GM21825 (cell line): Measurements from ENCODE around the gene EML3.
"Not testable (repeated sequence)": the region's sequence is repeated elsewhere in the genome, so short reads cannot be mapped to it uniquely, and the experiment has no call there.

Experiments
- ATAC-seq: cut with Tn5 transposase; IDR thresholded peaks from one replicate; pipeline ENCODE4 v1.9.1; 2021; ENCODE audit warnings: mild to moderate bottlenecking, moderate library complexity; ENCODE audit not compliant: unreplicated experiment

EML3 gene

DNA sequence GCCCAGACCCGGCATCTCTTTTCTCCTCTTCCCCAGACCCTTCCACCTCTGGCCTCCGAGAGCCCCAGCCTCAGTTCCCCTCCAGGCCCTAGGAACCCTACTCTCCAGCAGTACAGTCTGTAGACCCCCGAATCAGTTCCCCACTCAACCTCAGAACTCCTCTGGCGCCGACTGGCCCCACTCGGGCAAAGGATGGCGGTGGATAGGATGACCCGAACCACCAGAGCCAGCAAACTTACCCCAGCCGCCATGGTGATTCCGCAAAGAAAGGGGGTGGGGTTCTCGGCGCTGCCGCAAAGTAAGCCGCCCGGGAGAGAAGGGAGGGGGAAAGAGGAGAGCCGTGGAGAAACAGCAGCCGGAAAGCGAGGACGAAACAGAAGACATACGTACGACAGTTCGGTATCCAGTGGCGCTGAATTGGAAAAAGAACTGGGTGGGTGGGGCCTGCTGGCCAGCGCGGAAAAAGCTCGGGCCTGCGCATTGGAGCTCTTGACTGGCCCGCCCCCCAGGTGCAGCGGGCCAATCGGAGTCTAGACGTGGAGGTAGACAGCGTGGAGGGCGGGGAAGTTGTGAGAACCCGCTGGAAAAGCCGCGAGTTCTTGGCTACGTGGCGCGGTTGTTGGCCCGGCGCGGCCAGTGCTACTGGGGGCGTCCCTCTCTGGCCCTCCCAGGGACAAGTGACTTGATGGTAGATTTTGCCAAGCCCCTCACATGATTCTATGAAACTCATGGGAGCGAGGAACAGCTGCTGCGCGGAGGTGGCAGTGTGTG lies 38.8 kb downstream of the EML3 start, which contains the start of gene EEF1G:
Gene EEF1G (minus strand): TSS at position 300 of the 771 bp plus-strand sequence. CDS start 49 bp downstream, at position 251.
- ATAC-seq = peak; percentile 83

DNA sequence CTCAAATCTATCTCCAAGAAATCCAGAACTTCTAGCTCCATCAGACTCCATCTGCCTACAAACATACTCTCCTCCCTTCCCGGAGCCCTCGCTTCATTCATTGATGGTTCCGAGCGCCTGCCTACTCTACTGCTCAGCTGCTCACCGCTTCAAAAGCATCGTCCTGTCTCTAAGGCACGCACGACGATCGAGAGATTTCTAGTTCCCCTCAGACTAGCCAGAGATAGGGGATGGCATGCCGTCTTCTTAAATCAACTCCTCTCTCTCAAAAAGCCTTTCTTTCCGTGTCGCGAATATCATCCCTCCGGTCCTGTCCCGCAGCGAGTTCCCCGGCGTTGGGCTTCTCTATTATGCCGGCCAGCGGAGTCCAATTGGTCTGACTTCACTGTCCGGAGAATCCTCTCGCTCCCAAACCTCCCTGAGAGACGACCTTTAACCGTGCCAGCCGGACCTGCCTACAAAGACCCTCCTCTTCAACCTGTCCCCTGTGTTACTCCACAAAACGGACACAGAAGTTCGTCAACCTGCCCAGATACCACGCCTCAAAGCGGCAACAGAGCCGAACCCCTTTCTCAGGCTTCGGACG lies 39.5 kb downstream of the EML3 start:
- no peak for ATAC-seq

DNA sequence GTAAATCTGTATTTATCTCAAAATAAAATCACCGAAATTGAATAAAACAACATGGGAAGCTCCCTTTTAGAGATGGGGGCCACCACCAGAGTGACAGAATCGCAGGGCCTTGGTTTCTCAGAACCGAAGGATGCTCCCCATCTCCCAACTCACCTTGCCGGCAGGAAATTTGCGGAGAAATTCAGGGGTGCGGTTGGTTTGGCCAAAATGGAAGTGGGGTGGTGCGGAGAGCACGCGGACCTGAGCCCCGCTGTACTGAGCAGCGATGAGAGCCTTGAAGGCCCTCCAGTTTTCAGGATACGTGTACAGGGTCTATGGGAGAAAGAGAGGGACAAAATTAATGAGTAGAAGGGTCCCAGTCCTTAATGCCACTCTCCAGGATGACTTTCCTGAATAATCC lies 40.1 kb downstream of the EML3 start:
- no peak for ATAC-seq

DNA sequence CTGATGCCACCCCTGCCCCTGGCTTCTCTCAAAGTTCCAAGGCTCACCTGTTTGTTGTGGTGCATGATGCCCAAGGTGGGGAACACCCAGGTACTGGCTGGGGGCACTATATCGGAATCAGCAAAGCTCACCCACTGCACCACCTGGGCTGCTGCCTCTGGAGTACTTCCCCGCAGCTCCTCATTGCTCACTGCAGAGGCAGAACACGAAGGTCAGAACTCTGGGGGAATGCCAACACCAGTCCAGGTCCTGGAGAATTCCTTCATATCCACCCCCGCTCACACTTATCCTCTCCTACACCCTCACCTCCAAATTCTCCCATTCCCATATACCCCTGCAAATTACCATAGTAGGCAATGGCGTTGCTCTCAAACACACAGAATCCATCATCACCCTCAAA lies 41.1 kb downstream of the EML3 start:
- ATAC-seq = not testable (repeated sequence)

DNA sequence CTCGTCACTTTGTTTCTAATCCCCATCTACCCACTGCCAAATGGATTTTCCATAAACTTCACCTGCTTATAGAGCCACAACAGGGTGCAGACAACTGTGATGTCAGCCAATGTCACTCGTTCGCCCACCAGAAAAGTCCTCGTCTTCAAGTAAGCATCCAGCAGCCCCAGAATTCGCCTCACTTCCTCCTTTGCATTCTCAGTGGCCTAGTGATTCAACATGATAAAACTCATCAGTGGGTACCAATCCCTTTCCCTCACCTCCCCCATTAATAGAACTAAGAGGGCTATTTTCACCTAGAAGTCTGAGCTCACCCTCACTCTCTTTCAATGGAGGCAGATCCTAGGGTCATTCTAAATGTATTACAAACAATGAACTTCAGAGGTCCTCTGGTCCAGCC lies 41.7 kb downstream of the EML3 start:
- not testable (repeated sequence) for ATAC-seq

DNA sequence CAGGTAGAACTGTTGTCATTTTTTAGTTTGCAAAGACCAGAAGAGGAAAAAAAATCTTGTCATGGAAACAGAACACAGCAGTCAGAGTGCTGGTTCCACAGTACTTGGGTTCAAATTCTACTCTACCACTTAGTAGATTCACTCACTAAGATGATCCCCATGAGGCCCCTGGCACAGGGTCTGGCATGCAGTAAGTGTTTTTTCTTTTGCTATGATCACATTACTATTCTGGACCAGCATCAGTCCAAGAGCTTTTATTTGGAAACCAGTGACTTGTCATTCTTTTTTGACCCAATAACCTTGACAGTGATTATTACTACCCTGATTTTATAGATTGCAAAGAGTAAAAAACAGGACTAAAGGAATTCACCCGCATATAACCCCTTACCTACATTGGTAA lies 43.0 kb downstream of the EML3 start:
- no peak for ATAC-seq

DNA sequence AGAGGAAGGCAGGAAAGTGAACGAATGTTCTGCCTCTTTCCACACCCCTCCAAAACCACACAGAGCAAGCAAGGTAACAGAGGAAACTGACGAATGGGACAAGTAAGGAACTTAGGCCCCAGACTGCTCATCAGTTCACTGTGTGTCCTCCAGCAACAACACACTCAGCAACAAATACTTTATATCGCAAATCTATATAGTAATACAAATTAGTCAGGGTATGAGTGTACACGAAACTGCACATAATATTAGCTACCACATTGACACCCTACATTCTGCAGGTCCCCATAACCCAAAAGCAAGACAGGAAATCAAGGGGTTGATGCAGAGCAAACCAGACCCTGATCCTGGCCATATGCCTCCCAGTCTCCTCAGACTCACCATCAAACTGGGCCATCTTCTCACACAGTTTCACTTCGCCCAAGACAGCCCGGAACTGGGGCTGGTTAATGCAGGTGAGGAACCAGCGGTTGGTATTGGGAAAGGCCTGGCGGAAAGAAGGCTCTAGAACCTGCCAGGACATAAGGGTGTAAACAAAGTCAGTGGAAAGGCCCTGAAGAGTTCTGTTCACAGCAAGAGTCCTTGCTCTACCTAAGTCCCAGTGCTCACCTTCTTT lies 45.4 kb downstream of the EML3 start:
- ATAC-seq = no peak

DNA sequence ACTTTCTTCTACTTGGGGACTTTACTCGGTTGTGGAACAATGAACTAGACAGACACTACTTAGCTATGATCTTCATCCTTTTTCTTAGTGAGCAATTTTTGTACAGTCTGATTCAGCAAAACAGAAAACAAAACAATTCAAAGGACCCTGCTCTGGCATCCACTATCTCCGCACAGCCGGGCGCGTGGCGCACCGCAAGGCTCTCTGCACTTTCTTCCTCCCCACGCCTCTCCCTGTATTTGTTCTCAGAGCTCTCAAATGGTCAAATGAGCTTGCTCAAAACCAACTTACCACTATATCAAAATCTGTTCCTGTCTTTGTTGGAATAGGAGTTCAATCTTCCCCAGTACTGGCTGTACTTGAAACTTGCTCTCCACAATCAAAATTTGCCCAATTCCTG lies 46.3 kb downstream of the EML3 start:
- no peak for ATAC-seq

DNA sequence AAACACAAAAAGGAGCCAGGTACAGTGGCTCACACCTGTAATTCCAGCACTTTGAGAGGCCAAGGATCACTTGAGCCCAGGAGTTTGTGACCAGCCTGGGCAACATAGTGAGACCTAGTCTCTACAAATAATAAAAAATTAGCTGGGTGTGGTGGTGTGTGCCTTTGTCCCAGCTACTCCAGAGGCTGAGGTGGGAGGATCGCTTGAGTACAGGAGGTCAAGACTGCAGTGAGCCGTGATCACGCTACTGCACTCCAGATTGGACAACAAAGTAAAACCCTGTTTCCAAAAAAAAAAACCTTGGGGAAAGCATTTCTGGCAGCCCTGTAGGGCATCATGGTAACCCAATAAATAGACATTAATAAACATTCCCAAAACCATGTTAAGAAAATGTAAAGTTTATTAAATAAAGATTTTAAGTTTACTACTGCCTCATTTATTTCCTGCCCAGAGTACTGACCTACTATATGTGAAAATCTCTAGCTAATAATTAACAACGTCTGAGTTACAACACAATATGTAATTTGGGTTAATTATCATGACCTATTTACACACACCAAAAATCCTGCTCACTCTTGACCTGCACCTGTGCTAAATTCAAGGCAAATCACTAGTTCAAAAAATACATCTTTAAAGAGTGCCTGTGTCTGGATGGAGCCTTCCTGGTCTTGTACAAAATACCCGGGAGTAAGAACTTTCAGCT lies 47.3 kb downstream of the EML3 start:
- ATAC-seq = no peak

DNA sequence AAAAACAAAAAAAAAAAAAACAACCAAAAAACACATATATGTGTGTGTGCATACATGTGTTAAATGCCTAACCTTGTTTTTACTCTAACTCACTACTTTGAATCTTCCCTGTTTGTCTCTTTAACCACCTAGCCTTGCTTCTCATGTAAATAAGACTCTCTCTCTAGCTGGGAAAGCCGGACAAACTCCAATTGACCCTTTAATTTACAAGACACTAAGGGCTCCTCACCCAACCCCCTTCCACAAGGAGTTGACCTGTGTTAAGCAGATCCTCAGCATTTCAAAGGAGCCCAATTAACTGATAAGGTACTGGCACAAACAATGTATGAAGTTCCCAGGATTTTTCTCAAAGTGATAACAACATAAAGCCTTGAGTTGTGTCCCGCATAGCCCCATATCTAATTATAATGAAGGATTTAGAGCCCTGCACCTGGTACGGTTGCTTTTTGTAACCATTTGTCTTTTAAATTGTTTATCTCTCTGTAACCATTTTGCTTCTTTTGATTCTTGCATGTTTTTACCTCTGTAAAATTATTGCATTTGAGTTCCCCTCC lies 50.8 kb downstream of the EML3 start:
- ATAC-seq = not testable (repeated sequence)

DNA sequence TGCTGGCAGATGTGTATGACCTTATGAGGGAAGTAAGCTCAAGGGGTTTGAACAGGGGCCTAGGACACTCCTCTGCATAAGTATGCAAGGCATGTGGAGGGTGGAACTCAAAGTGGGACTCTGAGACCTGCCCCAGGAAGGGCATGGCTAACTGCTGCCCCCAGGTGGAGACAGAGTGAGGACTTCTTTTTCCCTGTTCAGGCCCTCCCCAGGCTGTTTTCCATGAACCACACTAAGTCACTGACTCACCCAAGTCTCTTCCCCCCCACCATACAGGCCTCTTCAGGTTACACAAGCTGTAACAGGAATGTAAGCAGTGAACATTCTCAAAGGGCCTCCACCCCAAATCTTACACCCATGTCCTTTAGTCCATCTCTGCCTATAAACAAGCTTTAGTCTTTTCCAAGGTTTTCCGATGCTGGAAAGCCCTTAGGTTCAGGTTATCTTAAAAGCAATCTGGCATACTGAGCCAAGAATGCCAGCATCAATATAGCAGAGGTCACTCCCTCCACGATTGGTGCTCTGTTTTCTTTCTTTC lies 51.9 kb downstream of the EML3 start:
- no peak for ATAC-seq

DNA sequence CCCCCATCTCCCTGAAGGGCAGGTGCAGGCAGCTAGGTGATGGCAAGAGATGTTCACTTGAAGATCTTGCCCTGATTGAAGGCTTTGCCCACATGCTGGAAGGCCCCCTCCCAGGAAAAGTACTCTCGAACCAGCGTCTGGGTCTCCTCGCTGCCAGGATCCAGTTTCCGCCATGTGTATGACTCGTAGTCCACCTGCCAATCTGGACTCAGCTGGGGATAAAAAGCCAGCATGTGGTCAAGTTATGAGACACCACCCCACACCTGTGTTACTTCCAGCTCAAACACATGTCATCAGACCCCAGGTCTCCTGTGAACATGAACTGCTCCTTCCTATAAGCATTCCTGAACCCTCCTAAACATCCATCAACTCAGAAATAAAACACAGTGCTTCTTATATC lies 52.9 kb downstream of the EML3 start:
- ATAC-seq = not testable (repeated sequence)

DNA sequence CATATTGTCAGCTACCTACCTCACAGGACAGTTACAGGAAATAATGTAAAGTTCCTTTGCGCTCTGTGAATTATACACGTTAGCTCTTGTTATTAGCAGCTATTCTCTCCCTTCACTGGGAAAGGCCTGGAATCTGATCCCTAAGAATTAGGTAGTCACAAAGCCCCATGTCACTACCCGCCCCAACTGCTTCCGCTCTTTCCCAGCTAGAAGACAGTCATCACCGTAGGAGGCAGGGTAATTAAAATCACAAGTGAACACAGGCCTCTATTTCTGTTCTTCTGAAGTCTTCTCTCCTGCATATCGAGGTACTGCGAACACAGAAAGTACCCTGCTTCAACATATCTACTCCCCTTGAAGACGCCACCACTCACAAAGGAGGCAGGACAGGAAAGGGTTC lies 53.4 kb downstream of the EML3 start:
- no peak for ATAC-seq

DNA sequence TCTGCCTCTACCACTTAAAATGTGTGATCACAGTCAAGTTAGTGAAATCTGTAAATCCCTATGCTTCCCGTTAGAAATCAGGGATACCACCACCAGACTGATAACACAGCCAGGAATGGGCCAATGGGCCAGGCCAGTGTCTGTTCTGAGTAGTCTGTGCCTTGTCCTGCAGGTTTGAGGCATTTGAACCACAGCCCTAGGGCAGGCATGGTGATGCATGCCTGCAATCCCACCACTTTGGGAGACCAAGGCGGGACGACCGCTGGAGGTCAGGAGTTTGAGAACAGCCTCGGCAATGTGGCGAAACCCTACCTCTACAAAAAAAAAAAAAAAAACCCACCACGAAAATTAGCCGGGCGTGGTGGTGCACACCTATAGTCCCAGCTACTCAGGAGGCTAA lies 53.9 kb downstream of the EML3 start:
- ATAC-seq = no peak

DNA sequence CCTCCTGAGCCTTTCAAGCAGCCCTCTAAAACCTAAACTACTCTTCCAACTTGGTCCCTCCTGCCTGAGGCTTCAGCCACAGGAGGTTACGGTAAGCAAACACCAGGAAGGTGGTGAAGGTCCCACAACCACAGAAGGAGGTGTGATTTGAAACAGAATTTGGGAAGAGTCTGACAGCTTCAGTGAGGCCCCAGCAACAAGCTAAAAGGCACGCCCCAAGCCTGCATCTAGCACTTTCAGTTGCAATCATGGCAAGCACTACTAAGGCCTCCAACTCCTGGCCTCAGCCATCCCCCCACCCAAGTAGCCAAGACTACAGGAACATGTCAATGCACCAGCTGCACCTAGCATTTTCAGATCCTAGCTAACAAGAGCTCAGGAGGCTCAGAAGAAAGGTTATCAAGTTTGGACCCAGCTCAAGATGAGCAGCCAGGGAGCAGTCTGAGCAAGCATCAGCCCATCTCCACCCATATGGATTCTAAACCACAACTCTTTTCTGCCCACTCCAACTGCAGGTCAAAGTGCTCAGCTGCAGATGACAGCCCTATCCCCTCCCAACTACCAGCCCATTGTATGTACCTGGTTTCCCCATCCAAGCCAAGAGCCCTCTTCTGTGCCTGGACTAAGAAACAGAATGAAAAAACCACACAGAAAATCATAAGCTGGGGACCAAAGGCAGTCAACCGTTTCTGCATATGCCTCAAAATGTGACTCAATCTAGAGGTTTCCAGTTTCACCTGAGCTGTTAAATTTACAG lies 55.5 kb downstream of the EML3 start:
- ATAC-seq = peak; percentile 23

DNA sequence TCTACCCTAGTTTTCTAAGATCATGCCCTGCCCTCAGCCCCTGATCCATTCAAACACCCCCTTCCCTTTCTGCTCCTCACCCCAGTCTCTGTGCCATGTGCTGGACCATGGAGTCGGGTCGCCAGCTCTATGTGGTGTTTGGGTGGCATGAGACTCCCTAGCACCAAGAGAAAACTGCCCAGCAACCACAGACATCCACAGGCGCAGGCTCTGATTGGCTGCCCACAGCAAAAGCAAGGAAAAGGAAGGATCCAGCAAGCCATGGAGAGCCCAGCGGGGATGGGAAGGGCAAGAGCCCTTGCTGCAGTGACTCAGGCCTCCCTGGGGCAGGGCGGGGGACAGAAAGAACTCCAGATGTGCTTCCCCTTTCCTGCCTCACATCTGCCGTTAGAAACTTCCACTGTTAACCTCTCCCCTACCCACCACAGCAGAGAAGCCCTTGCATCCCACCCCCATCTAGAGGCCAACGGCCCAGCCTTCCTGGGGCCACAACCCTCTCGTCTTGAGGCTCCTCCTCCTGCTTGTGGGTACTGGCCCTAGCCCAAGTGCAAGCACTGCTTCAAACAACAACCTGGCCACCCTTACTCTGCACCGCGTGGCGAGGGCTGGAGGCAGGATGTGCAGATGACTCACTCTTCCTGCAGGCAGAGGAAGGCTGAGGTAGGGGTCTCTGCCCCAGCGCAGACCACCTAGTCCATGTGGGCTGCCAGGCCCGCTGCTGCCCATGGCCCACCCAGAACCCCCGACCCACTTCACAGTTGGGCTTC lies 56.3 kb downstream of the EML3 start:
- peak; percentile 37 for ATAC-seq

DNA sequence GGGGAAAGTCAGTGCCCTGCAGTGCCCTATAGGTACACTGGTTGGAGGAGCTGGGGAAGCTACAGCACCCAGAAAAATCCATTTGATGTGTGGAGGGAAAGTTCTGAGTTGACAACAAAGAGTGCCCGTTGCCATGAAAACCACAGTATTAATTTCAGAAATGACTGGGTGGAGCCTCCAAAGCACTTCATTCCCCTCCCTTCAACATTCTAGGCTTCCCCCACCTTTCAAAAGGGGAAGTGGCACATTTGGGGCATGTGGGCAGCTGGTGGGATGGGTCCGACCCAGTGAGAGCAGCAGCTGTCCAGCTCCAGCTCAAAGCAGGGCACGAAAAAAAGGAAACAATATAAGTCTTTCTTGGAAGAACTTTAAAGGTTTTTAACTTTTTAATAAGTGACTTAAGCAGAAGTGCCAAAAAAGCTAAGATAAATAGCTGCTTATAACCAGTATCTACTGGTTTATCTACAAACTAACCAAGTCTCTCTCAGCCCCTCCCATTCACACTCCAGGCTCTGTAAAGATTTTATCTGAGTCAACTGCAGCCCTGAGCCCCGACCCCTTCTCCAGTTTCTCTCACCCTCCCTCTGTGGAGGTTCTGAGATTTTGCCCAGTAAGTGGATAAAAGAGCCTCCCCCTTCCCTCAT lies 57.0 kb downstream of the EML3 start:
- ATAC-seq = no peak

DNA sequence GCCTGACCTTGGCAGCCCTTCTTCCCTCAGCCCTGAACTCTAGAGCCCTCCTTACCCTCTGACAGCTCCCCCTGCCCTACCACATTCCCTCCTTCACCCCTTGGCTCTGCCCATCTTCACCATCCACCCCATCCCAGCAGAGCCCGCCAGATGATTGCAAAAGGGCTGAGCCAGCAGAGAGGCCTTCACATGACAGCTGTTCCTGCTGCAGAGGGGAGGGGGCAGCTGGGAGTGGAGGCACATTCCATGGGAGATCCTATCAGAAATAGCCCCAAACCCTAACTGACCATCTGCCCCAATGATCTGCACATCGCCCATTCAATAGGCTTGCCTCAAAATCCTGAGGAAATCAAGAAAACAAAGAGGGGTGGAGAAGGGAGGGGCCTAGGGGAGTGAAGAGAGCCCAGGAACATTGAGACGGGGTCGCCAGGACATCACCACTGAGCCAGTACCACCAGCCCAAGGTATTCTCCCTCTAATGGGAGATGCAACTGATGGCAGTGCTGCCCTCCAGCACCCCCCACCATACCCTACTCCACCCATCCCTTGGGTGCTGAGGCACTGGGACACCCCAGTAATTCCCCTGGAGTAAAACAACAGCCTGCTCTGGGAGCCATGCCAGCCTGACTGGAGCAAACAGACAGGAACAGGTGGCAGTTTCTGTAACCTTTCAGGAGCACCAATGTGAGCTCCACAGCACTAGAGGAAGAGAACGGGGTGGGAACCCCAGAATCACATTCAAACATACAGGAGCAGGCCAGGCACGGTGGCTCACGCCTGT lies 58.0 kb downstream of the EML3 start:
- ATAC-seq = no peak
